Frontal cortex (tissue), 4 donors: ENCODE measurements around the gene CFAP77. TPM values are rescaled to one million over a fixed set of nuclear protein-coding genes. Genes with fewer than 3 reads are reported as not detected.
A peak's percentile ranks its signal among the peaks of the same experiment; 100 is the strongest.
"Not testable (repeated sequence)": the region's sequence is repeated elsewhere in the genome, so short reads cannot be mapped to it uniquely, and the experiment has no call there.

ENCODE experiments used
- DNase-seq, 2 donors: peaks; one replicate each; pipeline ENCODE4 v3.0.0; 2012; ENCODE audit warnings: low spot score in 2 of 2
- FAIRE-seq: peaks from 2 replicates; lab custom pipeline; 2012; peaks lifted over from hg19 to GRCh38; lab: Jason Lieb, UNC
- total RNA-seq: library from RNA; depleted of rRNA; stranded (reverse); fragments of >200 nt; gene quantifications from one replicate; pipeline ENCODE4 v1.2.3, GENCODE V29; 2014
- donor health status: control.
- donor health status: control.
- donor health status: control.

Gene CFAP77
- total RNA-seq, 1 donor from 2014 or later = not detected

GRCh38 chr9:132560616-132561202 is 150.7 kb downstream of the CFAP77 start:
- no peak for FAIRE-seq
- no peak for DNase-seq

DNA sequence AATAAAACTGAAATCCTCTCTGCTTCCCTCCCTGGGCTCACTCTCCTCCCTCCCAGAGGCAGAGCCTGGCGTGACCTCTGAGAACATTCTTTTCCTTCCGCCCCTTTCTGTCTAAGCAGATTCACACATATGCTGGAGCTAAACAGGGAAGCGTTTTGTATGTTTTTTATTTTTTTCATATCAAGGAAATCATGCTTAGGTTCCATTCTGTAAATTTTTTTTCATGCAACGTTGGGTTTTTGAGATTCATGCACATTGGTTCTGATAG is 152.2 kb downstream of the CFAP77 start:
- no peak for FAIRE-seq
- DNase-seq = no peak

DNA sequence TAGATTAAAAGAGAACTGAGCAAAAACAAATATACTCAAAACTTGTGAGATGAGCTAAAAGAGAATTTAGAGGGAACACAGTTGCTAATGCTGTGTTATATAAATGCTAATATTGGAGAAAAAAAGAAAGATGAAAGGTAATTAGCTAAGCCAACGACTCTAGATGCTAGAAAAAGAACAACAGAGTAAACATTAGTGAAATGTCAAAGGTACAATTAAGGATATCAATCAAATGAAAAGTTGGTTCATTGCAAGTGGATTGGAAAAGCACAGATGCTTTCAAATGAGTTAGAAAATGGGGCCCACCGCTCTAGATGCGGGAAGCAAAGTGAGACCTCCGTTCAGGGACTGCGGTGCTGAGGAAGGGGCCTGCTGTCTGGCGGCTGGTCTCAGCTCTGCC is 154.5 kb downstream of the CFAP77 start:
- FAIRE-seq (no peak), DNase-seq (no peak)

GRCh38 chr9:132568787-132569186 is 158.8 kb downstream of the CFAP77 start:
- DNase-seq, FAIRE-seq: not testable (repeated sequence)

GRCh38 chr9:132571806-132572600 is 162.0 kb downstream of the CFAP77 start:
- DNase-seq (no peak), FAIRE-seq (no peak)

DNA sequence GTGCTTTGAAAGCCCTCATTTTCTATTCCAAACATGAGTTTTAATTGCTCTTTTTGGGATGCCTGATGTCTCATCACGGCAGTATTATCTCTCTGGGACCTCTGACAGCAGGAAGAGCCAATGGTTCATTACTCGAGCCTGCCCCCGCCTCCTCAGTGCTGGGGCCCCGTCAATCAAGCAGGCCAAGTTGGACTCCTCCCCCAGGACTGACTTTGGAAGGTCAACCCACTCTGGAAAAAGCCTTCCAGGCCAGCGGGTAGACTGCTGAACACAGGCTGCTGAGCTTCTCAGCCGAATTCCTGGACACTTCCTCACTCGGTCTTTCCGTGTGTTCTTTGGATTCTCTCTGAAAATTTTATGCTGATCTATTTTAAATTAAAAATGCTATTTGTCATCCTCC is 162.9 kb downstream of the CFAP77 start:
- FAIRE-seq = no peak
- DNase-seq = no peak

GRCh38 chr9:132575005-132575609 is 165.1 kb downstream of the CFAP77 start:
- DNase-seq = peak in 1 of 2 donors; percentile 91
- no peak for FAIRE-seq

GRCh38 chr9:132575811-132576210 is 165.8 kb downstream of the CFAP77 start:
- no peak for FAIRE-seq

GRCh38 chr9:132577119-132577518 is 167.1 kb downstream of the CFAP77 start:
- DNase-seq = no peak
- no peak for FAIRE-seq

More at GRCh38 chr9:132575811-132576210, 165.8 kb downstream of the CFAP77 start:
- no peak for DNase-seq

- FAIRE-seq = no peak
Observed at GRCh38 chr9:132578367-132578932, 168.4 kb downstream of the CFAP77 start.

GRCh38 chr9:132579427-132579798 is 169.4 kb downstream of the CFAP77 start:
- FAIRE-seq = no peak
- no peak for DNase-seq

More at GRCh38 chr9:132578367-132578932, 168.4 kb downstream of the CFAP77 start:
- no peak for DNase-seq

DNA sequence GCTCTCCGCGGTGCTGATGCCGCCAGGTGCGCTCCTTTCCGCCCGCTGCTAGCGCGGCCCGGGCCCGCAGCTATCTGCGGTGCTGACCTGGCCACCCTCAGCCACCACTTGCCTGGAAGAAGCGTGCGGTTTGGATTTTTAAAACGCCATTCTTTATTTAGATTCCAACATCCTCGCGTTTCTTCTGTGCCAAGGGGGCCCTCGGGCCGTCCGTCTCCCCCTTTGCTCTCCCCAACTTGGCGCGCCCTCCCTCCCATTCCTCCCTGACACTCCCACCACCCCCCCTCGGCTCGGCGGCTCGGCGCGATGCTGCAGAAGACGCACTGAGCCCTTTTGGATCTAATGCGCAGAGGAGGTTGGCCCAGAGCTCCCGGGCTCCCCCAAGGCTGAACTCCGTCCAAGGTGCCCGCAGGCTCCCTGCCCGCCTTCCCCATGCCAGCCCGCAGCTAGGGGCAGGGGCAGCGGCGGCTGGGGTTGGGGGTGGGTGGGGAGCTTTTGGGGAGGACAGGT is 172.3 kb downstream of the CFAP77 start, which contains the start of gene BARHL1:
Gene BARHL1 (plus strand): TSS at position 331 of the 510 bp plus-strand sequence. CDS start 192 bp downstream, outside the sequence.
- DNase-seq = no peak
- no peak for FAIRE-seq

DNA sequence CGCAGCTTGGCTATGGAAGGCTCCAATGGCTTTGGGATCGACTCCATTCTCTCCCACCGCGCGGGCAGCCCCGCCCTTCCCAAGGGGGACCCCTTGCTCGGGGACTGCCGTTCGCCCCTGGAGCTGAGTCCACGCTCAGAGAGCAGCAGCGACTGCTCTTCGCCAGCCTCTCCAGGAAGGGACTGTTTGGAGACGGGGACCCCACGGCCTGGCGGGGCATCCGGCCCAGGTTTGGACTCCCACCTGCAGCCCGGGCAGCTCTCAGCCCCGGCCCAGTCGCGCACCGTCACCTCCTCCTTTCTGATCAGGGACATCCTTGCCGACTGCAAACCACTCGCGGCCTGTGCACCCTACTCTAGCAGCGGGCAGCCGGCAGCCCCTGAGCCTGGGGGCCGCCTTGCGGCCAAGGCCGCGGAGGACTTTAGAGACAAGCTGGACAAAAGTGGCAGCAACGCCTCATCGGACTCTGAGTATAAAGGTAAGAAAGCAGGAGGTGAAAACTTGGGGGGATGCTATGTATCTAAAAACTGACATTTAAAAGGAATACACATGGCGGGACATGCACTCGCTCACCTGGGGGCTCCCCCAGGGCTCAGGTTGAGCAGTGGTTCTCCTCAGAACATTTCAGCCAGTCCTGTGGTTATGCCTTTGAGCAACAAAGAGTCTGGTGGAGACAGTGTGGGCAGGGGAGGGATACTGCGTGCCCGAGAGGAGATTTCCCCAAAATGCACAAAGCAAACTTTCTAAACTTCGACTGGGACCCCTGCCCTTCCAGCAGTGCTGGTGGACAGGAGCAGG is 173.0 kb downstream of the CFAP77 start:
- DNase-seq (no peak), FAIRE-seq (no peak)

- no peak for FAIRE-seq
- no peak for DNase-seq
Observed at GRCh38 chr9:132583584-132584304, 173.7 kb downstream of the CFAP77 start.

- FAIRE-seq (no peak), DNase-seq (no peak)
Observed at GRCh38 chr9:132584601-132585560, 174.9 kb downstream of the CFAP77 start.

- FAIRE-seq = no peak
- DNase-seq = no peak
Observed at GRCh38 chr9:132585954-132586829, 176.2 kb downstream of the CFAP77 start.
